ENCODE data around the gene RBM4.

- no peak for TF ChIP-seq CTCF (IDR thresholded peaks at IDR 0.05)
- no peak for TF ChIP-seq POLR2A (IDR thresholded peaks at IDR 0.05)
- no peak for TF ChIP-seq POLR2AphosphoS5 (IDR thresholded peaks at IDR 0.05)
These were observed 47.7 kb downstream of the RBM4 start for GRCh38 chr11:66686100-66686785.

Data from transverse colon (tissue), 4 donors.